Stimulated activated CD8-positive, alpha-beta memory T cell treated with anti-CD3 and anti-CD28 coated beads, Interleukin-12 subunit alpha, Interleukin-12 subunit beta, amount 100 ng/mL, for 24 hours (primary cell): Measurements from ENCODE around the gene ARHGEF19.
"Not testable (repeated sequence)": the region's sequence is repeated elsewhere in the genome, so short reads cannot be mapped to it uniquely, and the experiment has no call there.

Experiments
- DNase-seq: peaks from one replicate; pipeline ENCODE4 v3.0.0-alpha.2; 2020; ENCODE audit errors: extremely low read depth

The ARHGEF19 gene

DNA sequence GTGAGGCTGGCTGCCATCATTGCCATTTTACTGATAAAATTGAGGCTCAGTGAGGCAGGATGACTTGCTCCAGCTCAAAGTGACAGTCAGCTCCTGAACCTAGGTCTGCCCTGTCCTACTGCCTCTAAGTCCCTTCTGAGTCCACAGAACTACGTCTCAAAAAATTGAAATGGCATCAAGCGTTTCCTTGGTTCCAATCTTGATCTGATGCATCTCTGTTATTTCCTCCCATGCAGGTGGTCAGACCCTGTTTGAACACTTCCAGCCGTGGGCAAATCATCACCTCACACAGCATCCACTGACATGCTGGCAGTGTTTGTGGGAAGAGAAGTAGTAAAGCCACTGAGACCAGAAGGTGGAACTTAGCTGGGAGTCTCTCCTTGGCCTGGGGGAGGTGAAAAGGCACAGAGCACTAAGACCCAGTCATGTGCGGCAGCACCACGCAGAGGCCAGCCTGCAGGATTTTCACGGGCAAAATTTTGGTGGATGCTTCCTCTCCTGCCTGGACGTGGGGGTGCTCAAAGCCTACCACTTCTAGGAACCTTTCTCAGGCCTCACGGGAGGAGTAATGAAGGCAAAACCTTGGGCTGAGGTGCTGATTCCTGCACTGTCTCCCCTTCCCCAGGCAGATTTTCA is 32.3 kb upstream of the ARHGEF19 start:
- no peak for DNase-seq

DNA sequence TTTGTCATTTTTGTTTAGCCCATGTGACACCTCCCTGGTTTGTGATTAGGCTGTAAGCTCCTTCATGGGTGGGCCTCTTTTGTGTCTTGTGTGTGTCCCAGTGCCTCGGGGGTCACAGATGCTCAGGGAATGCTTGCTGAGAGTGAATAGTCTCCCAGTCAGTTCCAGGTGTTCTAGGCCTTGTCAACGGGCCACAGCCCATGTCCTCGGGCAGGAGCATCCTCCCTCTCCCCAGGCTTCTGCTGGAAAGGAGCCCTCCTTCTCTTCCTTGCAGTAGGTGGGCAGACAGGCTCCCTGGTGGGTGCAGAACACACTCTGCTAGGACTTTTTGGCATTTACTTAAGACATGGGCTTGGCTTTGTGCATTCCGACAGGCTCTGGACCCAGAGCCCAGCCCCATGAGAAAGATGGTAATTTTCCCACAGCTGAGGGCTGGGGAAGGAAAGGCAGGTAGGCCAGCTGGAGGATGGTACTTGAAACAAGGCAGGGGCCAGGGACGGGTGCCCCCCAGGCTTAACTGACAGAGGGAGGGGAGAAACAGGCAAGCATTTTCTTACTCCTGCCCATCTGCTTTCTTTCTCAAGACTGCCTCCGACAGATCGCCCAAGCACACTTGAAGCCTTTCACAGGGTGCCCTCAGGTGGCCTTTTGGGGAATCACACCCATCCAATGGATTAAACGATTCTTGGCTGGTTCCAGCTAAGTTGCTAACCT is 31.6 kb upstream of the ARHGEF19 start:
- DNase-seq = peak; percentile 38

DNA sequence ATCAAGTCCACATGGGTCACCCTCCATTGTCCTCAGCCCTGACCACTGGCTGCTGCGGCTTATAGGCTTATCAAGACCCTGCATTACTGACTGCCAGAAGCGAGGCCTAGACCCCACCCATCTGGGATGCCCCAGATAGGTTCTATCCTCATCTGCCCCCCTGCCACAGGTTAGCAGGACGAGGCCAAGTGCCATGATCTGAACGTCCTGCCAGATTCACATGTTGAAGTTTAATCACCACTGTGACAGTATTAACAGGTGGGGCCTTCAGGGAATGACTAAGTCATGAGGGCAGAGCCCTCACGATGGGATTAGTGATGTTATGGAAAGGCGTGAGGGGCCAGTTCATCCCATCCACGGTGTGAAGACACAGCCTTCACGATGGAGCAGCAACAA is 30.8 kb upstream of the ARHGEF19 start:
- DNase-seq = no peak

DNA sequence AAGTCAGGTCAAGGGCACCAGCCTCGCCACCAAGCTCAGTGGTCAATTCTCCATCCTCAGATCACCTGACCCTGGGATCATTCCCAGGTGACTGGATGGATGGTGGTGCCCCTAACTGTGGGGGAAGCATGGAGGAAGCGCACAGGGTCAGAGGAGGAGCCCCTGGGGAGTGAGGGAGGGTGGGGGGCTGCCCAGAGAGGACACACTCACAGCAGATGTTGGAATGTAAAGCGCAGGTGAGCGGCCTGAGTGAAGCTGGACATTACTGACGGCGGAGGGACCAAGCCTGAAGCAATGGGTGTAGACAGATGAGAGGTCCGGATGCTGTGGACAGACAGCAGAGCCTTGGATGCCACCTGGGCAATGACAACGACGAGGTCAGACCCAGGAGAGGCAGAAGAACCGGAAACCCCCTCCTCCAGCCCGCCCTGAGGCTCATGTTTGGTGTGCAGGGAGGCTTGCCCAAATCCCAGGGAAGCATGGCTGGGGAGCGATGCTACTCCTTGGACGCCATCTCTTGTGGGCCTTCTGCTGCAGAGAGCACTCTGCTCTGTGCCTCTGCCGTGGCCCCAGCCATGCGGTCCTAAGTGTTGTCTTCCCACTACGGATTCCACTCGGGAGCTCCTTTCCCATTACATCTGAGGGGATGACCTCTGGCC is 30.2 kb upstream of the ARHGEF19 start:
- no peak for DNase-seq

DNA sequence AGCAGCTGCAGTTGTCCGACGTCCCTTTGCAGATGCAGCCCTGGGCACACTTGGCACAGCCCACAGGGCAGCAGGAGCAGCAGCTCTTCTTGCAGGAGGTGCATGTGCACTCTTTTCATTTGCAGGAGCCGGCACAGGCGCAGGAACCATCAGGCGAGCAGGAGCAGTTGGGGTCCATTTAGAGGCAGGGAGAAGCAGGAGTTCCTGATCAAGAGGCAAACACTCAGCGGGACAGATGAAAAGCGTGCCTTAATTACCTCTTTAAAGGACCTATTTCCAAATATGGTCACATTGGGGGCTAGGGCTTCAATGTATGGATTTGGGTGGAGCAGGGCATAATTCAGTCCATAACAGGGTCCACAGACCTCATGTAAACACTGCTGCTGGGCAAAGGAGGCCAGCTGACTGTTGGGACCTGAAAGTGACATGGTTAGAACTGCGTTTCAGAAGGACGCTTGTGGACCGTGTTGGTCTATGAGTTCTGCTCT is 28.8 kb upstream of the ARHGEF19 start:
- no peak for DNase-seq

DNA sequence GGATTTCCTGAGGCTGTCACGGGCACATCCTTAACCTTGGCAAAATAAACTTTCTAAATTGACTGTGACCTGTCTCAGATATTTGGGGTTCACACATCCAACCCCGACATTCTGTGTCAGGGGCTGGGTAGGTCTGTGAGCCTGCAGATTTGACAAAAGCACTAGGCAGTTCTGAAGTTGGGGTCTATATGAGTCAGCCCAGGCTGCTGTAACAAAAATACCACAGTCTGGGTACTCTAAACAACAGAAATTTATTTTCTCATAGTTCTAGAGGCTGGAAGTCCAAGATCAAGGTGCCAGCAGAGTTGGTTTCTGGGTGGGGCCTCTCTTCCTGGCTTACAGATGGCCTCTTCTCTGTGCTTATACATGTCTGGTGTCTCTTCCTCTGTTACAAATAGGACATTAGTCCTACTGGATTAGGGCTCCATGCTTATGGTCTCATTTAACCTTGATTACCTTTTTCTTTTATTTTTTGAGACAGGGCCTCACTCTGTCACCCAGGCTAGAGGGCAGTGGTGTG is 27.6 kb upstream of the ARHGEF19 start:
- DNase-seq = no peak

DNA sequence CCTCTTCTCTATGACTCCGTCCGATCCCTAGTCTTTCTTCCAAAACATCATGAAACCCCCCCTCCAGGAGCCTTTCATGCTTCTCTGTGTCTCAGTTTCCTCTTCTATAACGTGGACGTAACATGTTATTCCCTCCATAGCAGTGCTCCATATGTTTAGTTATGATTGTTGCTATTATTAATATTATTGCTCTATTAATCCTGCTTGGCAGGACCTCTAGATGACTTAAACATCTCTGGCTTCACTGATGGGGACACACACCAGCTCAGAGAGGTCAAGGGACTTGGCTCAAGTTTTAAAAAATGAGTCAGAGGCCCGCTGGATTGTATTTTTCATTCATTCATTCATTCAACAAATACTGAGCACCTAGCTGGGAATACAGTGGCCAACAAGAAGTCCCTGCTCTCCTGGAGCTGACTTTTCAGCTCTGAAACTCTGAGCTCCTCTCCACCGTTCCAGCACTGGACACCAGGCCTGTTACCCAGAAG is 24.9 kb upstream of the ARHGEF19 start:
- DNase-seq = no peak

DNA sequence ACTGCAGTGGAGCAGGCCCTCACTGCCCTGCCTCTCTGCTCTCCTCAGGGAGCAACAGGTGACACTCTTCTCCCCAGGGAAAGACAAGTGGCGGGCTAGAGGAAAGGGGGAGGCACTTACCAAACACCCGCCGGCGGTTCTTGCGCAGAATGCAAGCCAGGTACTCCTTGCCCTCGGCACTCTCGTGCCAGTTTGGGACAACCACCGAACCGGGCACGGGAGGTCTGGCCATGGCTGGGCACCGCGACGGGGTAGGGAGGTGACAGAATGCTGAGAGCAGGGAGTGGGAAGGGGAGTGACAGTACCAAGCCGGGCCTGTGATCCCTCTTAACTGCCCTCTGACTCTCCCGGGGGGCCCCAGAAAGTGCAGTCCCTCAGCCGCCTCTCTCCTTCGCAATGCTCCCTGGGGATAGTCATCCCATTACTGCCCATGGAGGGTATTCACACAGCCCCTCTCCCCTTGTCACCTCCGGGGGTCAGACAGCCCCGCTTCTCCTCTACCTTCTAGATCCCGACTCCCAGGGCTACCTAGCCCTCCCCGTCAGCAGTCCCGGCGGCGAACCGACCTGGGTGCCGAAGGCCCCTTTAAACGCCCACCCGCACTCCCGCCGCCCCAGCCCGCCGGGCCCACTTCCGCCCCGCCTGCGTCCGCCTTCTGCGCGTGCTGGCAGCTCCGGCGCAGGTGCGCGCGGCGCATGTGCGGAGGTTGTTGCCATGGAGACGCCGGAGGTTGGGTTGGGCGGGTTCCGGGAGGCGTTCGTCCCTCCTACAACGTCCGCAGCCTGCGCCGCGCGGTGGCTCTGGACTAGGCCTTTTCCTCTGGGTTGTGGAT is 24.3 kb upstream of the ARHGEF19 start, which contains the start of gene CPLANE2:
Gene CPLANE2 (minus strand): TSS at position 673 of the 832 bp plus-strand sequence. CDS start 441 bp downstream, at position 232.
- DNase-seq = peak; percentile 89

DNA sequence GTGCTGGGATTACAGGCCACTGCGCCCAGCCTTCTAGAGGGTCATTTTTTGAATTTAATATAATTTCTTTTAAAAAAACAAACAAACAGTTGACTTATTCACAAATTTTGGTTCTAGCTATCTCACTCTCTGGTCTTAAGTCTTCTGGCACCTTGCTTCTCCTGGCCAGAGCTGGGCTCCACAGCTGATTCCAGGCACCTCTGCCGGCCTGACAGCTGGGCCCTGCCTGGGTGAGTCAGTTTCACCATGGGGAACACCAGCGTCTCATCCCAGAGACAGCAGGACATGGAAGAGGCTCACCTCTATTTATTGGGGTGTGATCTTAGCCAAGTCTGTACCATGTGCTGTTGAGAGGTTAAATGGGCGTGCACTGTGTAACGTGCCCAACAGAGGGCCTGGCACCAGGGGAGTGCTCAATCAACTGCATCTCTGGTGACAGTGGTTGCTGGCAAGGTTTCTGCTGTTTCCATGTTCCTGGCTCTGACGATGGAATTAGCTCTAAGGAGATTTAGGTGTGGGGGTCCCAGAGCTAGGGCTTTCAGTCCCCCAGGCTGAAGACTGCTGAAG is 23.6 kb upstream of the ARHGEF19 start:
- no peak for DNase-seq

DNA sequence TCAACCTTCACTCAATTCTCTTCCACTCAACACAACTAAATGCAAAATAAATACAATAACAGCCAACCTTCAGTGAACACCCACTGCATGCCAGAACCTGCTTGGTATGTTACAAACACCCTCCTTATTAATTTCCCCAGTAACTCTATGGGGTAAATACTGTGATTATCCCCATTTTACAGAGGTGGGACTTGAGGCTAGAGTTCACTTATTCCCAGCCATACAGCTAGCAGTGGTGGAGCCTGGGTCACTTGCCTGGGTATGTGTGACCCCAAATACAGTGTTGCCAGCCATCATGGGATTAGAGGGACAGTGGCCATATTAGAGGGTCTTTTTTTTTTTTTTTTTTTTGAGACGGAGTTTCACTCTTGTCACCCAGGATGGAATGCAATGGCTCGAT is 22.9 kb upstream of the ARHGEF19 start:
- DNase-seq = no peak

DNA sequence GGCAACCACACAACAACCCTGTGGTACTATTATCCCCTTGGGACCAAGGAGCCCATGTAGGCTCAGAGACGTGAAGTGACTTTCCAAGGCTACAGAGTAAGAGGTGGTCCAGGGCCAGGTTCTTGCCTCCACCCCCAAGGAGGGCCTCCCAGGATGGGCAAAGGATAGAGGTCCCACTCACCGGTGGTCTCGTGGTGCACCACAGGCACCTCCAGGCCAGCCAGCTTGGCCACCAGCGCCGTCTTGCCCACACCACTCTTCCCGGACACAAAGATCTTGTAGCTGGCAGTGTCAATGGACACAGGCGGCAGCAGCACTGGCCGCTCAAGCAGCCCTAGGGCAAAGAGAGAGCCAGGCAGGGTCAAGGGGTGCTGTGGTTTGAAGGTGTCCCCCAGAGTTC is 21.0 kb upstream of the ARHGEF19 start:
- DNase-seq = no peak

DNA sequence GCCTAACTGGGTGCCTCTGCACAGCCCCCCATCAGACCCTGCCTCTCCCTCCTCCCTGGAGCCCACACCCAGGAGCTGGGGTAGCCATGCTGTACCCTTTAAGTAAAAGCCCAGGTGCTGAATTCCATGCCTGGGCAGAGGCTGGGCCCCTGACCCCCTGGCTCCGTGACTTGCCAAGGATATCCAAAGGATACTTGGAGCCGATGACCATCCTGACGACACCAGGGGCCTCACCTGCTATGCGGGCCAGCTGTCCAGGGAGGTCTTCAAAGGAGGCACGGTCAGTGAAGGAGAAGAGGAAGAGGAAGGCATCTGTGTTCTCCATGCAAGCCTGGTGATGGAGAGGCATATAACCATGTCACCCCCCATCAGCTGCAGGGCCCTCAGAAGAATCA is 19.9 kb upstream of the ARHGEF19 start:
- no peak for DNase-seq

DNA sequence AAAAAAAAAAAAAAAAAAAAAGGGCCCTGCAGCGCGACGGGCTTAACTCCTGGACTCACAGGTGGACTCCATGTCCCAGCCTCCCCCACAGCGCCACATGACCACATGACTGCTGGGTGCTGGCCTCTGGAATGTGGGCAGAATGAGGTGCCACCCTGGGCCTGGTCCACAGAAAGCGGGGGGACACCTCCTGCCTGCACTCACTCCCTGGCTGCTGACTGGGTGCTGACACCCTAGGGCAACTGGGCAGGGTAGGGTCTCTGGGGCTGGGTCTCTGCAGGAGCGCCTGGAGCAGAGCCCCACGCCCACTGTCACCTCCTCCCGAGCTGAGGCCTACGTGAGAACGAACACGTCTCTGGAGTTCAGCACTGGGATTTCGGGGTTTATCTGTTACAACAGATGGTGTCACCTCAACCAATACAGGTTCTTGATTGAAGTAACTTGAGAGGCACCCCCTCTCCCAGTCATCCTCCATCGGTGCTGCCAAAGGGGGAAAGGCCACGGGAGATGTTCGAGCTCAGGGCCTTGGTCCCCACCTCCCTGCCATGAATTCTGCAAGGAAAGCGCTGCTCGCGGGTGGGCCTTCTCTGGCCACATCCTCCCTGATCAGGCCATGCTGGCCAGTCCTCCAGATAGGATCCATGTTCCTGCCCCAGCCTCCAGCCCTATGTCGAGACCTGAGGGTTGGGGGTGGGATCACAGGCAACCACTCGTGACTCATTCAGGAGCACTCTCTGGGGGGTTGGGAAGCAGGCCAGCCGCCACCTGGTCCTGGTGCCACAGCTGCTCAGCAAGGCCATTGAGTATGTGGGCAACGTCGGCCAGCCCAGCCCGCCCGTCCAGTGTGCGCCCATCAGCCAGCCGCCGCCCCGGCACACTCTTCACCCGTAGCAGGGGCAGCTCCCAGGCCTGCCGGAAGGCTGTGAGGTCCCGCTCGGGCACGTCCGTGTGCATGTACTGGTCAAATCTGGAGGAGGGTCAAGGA is 19.2 kb upstream of the ARHGEF19 start:
- DNase-seq = no peak

DNA sequence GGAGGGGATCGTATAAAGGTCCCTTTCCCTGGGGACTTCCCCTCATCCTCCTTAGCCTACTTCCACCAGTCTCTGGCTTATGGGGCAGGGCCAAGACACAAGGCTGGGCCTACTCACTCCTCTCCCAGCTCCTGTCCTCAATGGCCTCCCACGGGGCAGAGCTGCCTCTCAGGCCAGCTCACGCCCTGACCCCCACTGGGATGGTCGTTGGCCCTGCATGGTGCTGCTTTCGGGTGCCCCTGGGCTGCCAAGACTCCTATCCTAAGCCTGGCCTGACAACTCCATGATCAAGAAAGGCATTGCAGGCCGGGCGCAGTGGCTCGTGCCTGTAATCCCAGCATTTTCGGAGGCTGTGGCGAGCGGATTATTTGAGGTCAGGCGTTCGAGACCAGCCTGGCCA is 18.3 kb upstream of the ARHGEF19 start:
- no peak for DNase-seq

DNA sequence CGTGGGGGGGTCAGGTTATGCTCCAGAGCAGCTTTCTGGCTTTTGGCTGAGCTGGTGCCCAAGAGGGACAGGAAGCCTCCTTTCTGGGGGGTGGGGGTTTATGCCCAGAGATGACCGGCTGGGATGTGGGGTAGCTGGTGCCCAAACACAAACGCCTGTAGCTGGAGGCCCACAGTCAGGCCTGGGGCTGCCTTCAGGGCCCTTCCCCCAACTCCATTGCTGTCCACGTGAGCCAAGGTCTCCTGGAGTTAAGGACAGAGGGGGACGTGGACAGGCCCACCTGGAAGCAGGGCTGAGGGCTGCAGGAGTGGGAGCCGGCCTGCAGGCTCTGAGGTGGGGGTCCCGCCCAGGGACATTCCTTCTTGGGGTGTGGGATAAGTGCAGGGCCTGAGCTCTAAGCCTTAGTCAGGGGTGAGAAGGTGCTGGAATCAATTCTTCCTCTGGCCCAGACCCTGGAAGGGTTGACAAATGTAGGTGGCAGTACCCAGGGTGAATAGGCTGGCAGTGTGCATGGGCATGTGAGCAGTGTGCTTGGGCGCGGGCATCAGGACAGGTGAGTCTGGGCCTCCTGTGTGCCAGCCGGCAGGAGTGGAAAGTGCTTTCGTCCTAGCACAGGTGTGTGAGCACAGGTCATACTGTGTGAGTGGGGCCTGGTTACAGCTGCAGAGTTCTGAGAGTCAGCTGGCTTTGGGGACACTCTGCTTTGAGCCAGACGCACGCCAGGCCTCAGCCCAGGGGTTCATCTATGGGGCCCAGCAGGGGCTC is 17.7 kb upstream of the ARHGEF19 start:
- no peak for DNase-seq

DNA sequence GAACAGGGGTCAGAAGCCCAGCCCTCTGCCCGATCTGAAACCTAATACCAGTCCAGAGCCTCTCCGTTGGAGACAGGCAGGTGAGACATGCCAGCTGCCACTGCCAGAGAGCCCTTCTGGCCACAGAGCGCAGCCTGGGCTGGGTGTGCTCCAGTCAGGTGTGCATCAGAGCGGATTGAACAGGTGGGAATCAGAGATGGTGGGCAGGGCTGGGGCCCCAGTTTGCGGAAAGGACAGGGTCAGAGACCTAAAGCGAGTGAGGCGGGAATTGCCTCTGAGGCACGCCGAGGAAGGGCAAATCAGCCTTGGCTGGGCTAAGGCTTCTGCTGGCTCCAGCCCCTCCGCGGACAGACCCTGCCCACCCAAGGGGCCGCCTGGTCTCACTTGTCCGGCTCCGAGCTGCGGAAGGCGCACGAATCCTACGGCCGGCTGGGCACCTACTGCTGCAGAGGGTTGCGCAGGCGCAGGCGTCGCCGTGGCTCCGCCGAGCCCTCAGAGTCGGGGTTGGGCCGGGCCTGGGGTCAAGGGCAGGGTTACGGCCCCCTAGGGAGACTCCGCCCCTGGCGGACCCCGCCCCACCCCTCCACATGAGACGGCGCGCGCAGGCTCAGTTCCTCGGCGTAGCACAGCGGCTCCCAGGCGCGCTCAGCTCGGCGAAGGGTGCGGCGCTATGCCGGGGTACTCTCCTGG is 14.2 kb upstream of the ARHGEF19 start:
- no peak for DNase-seq

DNA sequence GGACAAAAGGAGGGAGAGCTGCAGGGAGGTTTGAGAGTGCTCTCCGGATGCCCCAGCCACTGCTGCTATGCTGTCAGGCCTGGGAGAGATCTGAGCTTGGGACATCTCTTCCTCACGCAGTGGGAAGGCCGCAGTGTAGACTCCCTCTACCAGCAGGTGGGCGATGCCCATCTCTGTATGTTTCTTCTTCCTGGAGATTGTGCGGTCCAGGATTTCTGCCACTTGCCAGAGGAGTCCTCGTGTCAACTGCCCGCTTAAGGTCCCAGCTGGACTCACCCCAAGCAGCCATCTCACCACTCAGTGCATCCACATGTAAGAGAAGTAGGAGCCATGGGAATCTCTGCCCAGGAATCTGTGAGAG is 13.7 kb upstream of the ARHGEF19 start:
- DNase-seq = no peak

DNA sequence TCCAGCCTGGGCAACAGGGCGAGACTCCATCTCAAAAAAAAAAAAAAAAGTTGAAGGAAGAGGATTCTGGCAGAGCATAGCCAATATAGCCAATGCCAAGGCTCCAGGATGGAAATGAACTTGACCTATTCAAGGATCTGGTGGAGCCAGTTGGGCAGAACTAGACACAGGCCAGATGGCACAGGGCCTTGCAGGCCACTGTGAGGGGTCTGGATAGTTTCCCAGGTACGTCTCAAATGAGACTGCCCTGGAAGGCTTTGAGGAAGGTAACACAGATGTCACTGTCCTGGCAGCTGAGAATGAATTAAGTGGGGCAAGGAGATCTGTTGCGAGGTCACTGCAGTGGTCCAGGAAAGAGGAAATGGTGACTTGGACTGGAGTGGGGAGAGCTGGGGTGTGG is 12.0 kb upstream of the ARHGEF19 start:
- no peak for DNase-seq

DNA sequence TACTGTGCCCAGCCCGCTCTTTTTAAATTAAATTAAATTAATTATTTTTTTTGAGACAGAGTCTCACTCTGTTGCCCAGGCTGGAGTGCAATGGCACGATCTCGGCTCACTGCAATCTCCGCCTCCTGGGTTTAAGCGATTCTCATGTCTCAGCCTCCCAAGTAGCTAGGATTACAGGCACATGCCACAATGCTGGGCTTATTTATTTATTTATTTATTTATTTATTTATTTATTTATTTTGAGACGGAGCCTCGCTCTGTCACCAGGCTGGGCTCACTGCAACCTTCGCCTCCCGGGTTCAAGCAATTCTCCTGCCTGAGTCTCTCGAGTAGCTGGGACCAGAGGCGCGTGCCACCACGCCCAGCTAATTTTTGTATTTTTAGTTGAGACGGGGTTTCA is 10.3 kb upstream of the ARHGEF19 start:
- not testable (repeated sequence) for DNase-seq
